ENCODE results near the gene SNTG2. TPM values are rescaled to one million over a fixed set of nuclear protein-coding genes. Genes with fewer than 3 reads are reported as not detected.

Gene SNTG2
- total RNA-seq, 1 donor from 2014 or later = not detected

DNA sequence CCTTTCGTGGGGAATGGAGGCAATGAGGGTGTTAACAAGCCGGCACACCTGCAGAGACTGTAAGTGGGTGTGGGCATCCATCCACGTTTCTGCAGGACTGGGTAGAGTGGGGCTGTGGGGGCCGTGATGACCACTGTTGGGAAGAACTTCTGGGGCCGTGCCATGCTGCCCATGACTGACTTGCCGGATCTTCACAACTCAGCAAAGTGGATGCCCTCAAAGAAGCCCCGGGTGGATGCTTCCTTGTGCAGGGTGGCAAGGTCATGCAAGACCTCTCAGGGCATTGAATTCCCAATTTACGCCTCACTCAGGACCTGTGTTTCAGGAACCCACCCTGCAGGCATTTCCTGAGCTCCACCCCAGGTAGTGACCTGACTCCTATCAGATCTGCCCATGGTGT is 319.2 kb downstream of the SNTG2 start:
- no peak for DNase-seq (ENCODE audit: low read depth in 2 of 2)

DNA sequence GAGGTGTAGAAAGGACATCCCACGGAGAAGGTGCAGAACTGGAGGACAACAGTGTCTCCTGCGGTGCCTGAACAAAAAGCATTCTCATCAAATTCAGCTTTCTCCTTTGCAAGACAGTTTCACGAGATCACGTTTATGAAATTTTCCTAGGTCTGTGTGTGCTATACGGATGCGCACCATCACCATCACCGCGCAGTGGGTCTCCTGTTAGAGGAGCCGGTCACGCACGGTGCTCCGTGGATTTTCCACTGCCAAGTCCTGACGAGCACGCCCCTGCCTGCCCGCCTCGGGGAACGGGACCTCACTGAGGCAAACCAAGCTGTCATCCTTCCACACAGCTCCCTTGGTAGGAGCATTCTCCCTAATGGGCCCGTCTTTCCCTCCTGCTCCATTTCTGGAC is 322.2 kb downstream of the SNTG2 start:
- DNase-seq (ENCODE audit: low read depth in 2 of 2) = no peak

DNA sequence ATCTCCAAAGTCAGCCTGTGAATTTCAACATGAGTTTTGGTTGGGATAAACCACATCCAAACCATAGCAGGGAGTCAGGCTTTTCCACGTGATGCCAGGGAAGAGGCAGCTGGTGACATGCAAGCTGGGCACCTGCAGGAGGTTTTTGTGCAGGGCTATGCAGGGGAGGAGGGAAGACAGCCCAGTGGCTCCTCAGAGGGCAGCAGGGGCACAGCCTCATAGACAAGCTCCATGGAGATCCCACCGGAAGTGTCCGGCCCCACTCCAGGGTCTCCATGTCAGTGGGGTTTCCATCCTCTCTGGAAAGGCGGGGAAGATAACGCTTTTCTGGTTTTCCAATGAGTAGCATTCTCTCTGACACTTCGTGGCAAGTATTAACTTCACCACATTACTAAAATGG is 327.0 kb downstream of the SNTG2 start:
- no peak for DNase-seq (ENCODE audit: low read depth in 2 of 2)

DNA sequence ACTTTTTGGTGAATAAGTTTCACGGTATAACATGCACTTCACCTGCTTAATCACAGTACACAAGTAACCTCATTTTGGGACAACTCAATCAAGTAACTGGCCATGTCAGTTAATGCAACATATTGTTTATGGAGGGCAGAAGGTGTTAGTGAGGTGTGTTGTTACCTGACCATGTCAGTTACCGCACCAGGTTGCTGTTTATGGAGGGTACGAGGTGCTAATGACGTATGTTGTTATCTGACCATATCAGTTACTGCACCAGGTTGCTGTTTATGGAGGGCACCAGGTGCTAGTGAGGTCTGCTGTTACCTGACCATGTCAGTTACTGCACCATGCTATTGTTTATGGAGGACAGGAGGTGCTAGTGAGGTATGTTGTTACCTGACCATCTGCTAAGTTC is 327.5 kb downstream of the SNTG2 start:
- DNase-seq (ENCODE audit: low read depth in 2 of 2) = no peak

DNA sequence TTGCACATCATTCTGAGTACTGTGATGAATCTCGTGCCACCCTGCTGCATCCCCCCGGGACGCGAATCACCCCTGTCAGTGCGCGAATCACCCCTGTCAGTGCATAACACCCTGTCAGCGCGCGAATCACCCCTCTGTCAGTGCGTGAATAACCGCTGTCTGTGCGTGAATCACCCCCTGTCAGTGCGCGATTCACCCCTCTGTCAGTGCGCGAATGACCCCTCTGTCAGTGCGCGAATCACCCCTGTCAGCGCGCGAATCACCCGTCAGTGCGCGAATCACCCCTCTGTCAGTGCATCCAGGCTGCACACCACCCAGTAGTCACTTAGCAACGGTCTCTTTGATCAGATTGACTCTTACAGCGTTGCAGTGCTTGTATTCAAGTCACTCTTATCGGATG is 328.2 kb downstream of the SNTG2 start:
- no peak for DNase-seq (ENCODE audit: low read depth in 2 of 2)

DNA sequence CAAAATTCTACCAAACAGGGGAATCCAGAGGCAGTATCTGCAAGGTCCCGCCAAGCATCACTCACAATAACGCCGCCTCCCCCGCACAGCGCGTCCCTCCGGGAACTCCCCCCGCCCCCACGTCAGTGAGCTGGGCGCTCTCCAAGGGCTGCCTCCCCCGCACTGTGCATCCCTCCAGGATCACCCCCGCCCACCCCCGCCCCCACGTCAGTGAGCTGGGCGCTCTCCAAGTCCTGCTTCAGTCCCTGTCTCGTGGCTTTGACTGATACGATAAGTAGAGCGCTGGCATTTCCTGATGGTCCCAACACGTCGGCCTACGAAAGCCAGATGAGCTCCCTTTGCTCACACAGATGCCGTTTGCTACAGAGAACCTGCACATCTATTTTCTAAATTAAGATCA is 331.9 kb downstream of the SNTG2 start:
- DNase-seq (ENCODE audit: low read depth in 2 of 2) = no peak

DNA sequence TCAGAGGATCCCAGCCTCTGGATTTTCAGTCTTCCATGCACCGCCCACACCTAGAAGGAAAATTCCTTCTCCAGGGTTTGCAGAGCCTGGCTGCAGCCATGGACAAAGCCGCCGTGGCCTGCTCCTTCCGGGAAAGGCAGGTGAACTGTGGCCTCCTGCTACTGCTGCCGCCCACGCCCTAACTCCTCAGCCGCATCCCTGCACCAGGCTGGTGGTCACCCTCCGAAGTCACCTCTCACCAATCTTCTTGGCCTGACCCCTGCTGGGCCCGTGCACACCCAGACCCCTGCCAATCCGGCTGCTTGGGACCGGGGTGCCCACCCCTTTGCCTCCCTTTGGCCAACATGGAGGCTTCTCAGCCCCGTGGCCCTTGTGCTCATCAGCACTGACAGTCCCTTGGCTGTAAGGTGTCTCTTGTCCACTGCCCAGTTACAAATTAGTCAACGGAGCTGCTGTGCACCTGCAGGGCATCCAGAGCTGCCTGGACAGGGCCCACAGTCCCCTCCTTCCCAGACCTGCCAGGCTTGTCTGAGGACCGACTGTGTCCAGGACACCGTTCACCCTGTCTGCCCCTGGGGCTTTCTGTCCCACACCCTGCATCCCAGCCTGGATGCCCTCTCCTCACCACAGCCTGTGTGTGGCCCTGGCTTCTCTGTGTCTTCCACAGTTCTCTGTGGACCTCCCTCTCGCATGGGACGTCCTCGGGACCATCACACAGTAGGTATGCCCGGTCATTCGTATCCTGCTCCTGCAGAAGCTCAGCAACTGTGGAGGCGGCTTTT is 332.6 kb downstream of the SNTG2 start:
- no peak for DNase-seq (ENCODE audit: low read depth in 2 of 2)

DNA sequence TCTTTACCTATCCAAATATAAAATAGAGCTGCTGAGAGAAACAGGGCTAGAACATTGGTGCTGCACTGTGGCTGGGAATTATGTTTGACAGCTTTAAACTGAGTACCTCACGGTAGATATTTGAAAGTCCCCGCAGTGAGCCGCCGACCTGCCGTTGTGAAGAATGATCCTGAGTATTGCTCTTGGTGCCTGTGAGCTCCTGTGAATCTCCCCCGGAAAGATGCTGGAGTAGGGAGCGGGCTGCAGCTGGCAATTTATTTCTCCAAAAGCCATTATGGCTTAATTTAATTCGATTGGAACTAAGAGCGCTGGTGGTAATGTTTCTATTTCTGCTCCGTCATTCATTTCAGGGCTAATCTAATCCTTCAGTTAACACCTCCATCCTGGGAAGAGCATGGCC is 333.2 kb downstream of the SNTG2 start:
- DNase-seq (ENCODE audit: low read depth in 2 of 2) = no peak

DNA sequence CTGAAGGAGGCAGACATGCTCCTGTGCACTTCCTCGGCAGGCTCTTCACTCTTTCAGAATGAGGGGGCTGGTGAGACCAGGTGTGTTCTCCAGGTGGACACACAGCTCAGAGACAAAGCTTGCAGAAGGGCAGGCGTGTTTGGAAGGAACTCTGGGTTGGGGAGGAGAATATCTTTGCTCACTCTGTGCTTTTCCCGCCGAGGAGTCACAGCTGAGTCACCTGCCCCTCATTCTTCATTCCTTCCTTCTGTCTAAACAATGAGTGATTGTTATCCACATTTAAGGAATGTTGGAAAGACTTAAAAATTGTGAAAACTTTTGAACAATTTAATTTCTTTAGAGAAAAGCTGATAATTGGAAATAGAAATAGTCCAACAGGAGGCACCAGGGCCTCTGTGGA is 336.3 kb downstream of the SNTG2 start:
- no peak for DNase-seq (ENCODE audit: low read depth in 2 of 2)

DNA sequence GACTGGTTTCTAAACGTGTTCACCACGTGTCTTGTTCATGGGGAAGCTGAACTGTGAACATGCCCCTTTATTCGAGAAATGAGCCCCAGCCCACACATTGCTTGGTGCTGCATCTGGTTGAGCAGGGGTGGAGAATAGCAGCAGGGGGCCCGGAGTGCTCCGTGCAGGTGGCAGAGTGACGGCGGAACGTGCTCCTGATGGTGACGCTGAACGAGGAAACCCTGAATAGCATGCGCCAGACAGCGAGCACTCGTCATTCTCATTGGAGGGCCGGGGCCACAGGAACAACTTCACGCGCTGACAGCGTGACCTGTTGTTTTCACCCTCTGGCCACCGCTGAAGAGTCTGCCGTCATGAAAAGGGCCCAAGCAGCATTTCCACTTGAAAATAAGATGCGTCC is 336.8 kb downstream of the SNTG2 start:
- no peak for DNase-seq (ENCODE audit: low read depth in 2 of 2)

DNA sequence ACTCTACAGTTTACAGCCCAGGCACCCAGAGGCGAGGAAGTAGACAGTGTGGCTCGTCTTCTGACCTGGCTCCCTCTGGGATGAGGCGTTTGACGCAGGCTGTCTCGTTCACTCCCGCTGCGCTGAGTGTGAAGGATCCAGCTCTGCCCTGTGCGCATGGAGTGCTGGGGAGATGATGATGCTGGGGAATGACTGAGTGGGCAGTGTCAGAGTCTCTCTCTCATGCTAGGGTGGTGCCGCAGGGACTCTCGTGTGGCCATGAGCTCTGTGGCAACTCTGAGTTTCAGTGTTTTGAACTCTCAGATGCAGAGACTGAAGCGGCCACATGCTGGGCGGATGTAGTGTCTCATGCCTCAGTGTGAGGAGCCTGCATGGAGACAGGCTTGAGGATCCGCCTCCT is 344.3 kb downstream of the SNTG2 start:
- no peak for DNase-seq (ENCODE audit: low read depth in 2 of 2)

DNA sequence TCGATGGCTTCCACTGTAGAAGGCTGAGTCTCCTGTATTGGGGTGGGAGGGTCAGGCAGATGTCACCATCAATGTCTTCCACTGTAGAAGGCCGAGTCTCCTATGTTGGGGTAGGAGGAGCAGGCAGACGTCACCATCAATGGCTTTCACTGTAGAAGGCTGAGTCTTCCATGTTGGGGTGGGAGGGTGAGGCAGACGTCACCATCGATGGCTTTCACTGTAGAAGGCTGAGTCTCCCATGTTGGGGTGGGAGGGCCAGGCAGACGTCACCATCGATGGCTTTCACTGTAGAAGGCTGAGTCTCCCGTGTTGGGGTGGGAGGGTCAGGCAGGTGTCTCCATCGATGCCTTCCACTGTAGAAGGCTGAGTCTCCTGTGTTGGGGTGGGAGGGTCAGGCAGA is 345.1 kb downstream of the SNTG2 start:
- DNase-seq (ENCODE audit: low read depth in 2 of 2) = no peak

DNA sequence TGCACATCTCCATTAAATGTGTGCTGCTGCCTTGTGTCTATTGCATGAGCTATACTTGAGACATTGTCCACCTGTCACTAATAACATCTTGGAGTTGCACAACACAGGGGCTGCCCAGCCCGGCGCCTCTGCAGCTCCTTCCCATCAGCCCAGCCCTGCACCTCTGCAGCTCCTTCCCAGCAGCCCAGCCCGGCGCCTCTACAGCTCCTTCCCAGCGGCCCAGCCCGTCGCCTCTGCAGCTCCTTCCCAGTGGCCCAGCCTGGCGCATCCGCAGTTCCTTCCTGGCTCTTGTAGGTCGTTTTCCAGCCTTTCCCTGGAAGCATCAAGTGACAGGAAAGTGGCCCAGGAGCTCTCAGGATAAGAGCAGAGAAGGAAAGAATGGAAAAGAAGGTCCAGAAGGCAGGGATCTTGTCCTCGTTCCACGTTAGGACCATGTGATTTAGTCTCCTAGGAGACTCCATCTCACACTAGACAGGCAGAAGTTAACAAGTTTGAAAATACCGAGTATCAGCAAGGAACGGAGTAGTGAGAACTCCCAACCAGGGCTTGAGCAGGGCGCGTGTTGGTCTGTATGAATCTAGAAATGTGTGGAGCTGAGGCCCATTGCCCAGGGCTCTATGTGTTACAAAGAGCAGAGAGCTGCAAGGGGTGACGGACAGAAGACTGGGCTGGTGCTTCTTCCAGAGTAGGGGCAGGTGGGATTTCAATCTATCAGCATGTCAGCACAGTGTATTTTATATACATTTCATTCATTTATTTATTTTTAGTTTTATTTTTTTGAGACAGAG is 346.9 kb downstream of the SNTG2 start:
- no peak for DNase-seq (ENCODE audit: low read depth in 2 of 2)

DNA sequence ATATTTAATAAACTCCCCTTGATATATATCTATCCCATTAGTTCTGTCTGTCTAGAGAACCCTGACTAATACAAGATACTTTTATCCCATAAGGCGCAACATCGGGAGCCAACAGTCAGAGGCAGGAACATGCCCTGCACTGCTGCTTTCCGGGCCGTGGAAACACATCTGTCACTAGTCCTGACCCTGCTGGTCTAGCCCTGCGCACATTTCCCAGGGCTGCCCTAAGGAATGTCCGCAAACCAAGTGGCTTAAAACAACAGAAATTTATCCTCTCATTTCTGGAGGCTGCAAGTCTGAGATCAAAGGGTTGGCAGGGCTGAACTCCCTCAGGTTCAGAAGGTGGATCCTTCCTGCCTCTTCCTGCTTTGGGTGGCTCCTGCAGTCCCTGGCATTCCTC is 348.4 kb downstream of the SNTG2 start:
- no peak for DNase-seq (ENCODE audit: low read depth in 2 of 2)

DNA sequence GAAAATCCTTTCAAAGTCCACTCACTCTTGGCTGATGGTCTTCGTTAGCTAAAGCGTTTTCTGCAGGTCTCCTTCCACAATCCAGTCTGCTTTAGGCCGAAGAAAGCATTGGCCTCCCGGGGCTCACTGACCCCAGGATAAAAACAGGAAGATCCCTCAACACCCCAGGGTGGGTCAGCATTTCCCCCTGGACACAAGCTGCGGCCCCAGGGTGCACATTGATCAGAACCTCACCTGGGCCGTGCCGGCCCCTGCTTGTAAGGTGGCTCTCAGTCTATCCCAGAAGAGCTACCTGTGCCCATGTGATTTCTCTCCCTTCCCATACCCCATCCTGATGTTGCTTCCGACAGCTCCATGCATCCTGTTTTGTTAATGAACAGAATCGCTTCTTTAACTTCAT is 349.6 kb downstream of the SNTG2 start:
- no peak for DNase-seq (ENCODE audit: low read depth in 2 of 2)

DNA sequence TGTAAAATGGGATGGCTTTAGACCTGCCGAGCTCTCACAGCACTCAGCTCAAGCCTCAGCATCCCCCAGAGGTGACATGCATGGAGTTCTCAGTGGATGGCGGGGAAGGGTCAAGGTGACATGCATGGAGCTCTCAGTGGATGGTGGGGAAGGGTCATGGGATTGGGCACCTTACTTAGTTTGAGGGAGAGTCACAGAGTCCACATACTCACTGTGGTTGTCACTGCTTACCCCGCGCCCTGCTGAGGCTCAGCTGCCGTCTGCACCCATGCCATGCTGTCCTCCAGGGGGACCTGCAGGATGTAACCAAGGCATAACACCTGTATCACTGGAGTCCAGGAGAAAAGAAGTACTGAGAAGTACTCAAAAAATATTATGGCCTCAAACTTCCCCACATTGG is 350.4 kb downstream of the SNTG2 start:
- DNase-seq (ENCODE audit: low read depth in 2 of 2) = no peak

DNA sequence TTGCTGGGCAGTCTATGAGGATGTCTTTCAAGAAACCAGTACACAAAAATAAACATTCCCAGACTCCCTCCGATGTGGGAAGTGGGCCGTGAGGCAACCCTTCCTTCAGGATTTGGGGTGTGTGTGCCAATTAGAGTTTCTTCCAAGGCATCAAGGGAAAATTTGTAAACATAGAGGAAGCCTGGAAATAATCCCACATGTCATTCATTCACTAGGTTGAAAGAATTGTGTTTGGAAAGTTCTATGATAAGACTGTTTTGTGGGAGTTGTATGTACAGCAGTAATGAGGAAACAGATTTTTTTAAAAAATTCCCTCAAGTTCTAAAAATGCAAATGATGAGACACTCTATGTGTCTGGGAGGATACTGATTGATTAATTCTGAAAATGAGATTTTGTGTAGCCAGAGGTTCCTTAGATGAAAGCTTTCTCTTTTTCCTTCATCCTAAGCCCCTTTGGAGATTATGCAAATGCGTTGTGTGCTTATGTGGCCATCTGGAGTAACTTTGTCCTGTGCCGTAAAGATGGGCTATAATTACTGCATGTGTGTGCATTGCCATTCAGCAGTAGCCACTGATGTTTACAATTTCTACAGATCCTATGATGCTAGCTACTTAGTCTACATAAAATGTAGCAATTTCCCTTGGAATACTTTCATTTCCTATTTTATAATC is 354.8 kb downstream of the SNTG2 start:
- no peak for DNase-seq (ENCODE audit: low read depth in 2 of 2)

DNA sequence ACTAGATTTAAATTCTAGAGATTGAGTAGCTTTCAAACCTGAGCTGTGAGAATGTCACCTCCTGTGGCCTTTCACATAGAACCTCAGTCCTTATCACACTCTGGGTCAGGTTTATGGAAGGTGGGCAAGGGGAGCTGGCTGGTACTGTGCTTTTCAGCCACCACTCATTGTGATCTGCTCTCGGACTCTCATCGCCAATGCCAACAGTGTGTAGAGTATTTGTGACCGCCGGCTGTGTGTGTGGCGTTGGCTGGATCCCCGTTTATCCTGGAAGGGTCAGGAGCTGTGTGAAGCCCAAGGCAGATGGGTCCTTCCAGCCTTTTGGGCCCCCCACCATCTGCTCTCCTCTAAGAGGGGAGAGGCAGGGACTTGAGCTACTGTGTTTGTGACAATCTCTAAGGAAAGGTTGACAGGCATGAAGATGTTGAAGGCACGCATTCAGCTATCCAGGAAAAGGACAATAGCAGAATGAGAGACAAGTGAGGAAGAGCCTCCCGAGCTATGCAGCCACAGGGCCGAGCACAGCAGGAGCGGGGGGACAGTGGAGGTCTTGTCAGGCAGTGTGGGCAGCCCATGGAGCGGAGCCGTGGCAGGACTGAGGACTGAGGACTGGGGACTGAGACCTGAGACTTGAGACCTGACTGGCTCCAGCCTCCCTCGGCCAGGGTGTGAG is 355.5 kb downstream of the SNTG2 start:
- no peak for DNase-seq (ENCODE audit: low read depth in 2 of 2)

DNA sequence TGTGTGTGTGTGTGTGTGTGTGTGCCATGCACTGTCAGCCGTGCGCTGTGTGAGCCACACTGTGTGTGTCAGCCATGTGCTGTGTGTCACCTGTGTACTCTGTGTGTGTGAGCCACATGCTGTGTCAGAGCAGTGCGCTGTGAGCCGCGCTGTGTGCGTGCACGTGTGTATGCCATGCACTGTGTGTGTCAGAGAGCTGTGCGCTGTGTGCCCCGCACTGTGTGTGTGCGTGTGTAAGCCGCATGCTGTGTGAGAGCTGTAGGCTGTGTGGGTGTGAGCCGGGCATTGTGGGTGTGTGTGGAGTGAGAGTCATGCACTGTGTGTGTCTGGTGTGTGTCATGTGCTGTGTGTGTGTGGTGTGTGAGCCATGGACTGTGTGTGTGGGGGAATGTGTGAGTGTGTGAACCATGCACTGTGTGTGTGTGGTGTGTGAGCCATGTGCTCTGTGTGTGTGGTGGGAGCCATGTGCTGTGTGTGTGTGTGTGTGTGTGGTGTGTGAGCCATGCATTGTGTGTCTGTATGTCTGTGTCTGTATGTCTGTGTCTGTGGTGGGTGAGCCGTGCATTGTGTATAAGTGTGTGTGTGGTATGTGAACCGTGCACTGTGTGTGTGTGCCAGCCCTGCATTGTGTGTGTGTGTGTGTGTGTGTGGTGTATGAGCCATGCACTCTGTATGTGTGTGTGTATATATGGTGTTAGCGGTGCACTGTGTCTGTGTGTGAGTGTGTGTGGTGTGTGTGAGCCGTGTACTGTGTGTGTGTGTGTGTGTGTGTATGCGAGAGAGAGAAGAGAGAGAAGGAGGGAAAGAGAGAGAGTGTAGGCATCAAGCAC is 356.3 kb downstream of the SNTG2 start:
- DNase-seq (ENCODE audit: low read depth in 2 of 2) = no peak

DNA sequence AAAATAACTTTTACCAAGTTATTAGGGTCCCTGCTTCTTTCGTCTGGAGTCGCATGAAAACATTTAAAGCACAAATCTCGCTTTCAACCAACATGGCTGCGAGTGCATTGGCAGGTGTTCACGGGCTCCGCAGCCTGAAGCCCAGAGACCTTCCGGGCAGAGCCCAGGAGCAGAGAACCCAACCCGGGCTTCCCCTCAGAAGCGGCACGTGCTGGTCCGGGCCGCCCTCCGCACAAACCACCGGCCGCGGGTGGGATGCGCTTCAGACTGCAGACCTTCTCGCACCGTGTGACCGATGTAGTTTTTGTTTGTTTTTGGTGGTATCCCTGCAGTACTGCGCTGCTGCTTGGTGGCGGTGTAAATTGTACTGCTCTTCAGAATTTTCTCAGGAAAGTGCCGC is 357.0 kb downstream of the SNTG2 start:
- no peak for DNase-seq (ENCODE audit: low read depth in 2 of 2)

DNA sequence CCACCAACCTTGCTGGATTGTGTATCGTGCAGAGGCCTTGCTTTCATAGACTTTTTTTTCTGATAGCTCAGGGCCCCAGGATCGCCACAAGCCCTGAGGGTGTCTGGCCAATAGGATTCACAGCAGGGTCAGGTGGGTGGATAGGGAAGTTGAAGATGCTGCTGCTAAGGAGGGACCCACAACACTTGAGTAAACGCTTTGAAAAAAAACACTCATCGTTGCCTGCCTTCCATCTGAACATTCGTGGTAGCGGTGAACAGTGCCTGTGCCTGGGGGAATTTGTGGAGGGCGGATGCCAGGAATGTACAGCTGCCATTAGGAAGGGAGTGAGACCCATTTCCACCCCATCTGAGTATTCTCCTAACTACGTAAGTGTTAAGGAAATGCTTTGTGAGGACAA is 358.0 kb downstream of the SNTG2 start:
- DNase-seq (ENCODE audit: low read depth in 2 of 2) = no peak
